GM12864 (cell line): Measurements from ENCODE around the gene FICD.

ENCODE experiments used
- DNase-seq: peaks from one replicate; pipeline ENCODE4 v3.0.0-alpha.2; 2011; ENCODE audit warnings: low read depth
- H3K4me3 ChIP-seq: 2 replicates; pipeline ENCODE4 v1.5.1; 2011; ENCODE audit warnings: mild to moderate bottlenecking, low read depth, low read length, control low read depth
- CTCF ChIP-seq: IDR thresholded peaks from 2 replicates; pipeline ENCODE4 v1.5.1; 2011; ENCODE audit warnings: low read depth, mild to moderate bottlenecking, moderate library complexity, low read length, control low read depth, inconsistent platforms; ENCODE audit errors: missing control alignments

Gene FICD

GRCh38 chr12:108559007-108559655 lies 44.1 kb downstream of the FICD start:
- H3K4me3 ChIP-seq, result peak overlapping the region; percentile 68

DNA sequence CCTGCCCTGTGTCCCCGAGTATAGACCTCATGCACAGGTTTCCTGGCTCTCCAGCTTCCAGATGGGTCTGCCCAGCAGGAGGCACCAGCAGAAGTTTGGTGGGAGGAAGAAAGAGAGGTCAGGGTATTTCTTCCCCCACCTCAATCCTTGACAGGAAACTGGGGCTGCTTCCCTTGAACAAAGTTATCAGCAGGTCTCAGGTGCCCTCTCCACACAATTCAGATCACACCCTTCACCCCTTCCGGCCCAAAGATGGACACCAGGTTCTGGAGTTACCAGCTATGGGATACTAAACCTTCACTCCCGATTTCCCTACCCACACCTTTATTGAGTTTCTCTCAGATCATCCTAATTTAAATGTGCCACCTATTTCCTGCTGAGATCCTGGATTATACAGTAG lies 44.7 kb downstream of the FICD start:
- peak overlapping the region; percentile 68 for H3K4me3 ChIP-seq
- no peak for DNase-seq
- TF ChIP-seq CTCF, result no peak

More at GRCh38 chr12:108559007-108559655, 44.1 kb downstream of the FICD start:
- TF ChIP-seq CTCF, result no peak
- no peak for DNase-seq

GRCh38 chr12:108560321-108560721 lies 45.2 kb downstream of the FICD start:
- peak overlapping the region; percentile 68 for H3K4me3 ChIP-seq
- DNase-seq, result no peak
- TF ChIP-seq CTCF, result no peak

DNA sequence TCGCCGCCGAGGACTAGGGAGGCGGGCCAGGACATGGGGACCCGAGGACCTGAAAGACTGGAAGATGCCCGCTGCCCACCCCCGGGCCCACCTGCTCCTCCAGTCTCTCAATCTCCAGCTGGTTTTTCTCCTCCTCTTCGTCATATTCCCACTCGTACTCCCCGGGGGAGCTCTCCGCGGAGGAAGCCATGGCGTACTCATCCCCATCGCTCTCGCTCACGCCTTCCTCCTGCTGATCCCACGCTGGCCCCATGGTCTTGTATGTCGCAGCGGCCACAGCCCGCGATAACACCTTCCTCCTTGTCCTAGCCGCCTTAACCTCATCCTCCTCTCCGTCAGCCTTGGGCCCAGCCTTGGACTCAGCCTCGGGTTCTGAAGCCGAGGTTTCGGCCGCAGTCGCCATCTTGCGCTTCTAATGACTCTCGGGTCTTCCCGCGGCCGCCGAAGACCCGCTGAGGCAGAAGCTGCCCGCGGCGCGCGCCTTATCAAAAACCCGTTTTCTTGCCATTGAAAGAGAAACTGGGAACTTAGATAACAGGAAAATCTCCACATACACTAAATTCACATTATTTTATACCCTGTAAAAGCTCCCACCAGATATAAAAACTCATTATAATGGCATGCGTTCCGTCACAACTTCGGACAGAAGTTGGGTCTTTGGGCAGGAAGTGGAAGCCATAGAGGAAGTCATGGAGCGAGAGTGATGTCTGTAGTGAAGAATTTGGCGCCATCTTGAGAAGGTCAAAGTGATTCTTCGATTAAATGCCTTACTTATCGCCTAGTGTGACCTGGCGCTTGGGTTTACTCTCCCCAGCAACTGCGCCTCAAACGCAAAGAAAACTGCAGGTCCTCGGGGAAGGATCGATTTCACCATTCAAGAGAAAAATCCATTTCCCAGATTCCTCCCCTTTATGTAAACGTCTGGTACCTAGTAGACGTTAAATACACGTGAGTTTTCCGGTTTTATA lies 46.0 kb downstream of the FICD start, which contains the start of gene SART3:
Gene SART3, minus strand, starts transcription at position 422 of the 968 bp plus-strand sequence. Its CDS starts 19 bp downstream, at position 403.
- peak; percentile 85 for DNase-seq

DNA sequence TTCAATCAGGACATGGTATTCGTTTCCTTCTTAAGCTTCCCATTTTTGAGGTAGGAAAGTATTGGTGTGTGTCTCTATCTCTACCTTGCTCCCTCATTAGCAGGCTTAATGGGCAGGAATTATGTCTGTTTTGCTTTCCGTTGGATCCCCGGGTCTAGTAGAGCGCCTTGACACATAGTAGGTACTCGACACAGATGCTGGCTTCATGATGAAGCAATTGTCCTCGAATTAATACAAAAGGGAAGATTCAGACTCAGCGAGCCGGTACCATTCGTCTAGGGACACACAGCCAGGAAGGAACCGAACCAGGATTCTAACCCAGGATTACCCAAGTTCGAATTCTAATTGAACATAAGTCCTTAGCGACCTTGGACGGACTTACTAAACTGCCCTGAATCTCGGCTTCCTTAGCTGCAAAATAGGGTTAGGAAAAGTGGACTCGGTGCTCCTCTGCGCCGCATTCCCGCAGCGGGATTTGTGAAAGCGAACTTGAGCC lies 46.8 kb downstream of the FICD start:
- DNase-seq, result no peak
- TF ChIP-seq CTCF, result no peak
- peak overlapping the region; percentile 68 for H3K4me3 ChIP-seq

More for the DNA sequence above, 46.0 kb downstream of the FICD start, which contains the start of gene SART3:
- H3K4me3 ChIP-seq, result peak within 1 kb of the TSS; percentile 68
- no peak for TF ChIP-seq CTCF

DNA sequence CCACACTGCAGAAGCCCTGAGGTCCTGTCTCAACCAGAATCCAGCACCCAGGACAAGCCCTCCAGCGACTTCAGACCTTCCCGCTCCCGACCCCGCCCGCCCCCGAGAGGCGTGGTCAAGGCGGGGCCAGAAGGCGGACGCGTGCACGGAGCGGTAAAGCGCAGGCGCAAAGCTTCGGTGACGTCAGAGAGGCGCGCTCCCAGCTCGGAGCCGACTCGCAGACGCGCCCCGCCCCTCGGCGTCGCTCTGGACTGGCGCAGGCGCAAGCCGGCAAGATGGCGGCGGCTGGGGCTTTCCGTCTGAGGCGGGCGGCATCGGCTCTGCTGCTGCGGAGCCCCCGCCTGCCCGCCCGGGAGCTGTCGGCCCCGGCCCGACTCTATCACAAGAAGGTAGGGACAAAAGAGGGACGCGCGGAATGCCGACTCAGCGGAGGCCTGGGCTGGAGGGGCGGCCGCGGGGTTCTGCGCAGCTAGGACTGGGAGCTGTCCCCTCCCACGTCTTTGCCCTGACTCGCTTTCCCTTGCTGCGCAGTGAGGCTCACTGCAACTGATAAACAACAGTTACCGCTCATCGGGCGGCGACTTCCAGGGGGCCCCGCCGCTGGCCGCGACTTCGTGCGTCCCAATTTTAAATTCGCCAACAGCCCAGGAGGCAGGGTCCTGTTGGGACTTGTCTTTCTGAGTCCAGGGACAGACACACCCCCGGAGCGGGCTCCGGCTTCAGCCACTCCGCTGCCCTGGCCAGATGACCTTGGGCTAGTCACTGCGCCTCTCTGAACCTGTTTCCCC lies 47.5 kb downstream of the FICD start, which contains the start of gene ISCU:
Gene ISCU, plus strand, starts transcription at position 249 of the 788 bp plus-strand sequence. Its CDS starts 27 bp downstream, at position 276.
- TF ChIP-seq CTCF, result no peak
- DNase-seq, result peak; percentile 91
- peak within 1 kb of the TSS; percentile 77 for H3K4me3 ChIP-seq
